Natural killer cell (primary cell): ENCODE measurements around the gene HIVEP3. TPM values are rescaled to one million over a fixed set of nuclear protein-coding genes. Genes with fewer than 3 reads are reported as not detected.

Experiments
- ATAC-seq, 3 donors: fragments of 150-1000 bp in 2 of 3; fragments of 200-7000 bp in 1 of 3; cut with Tn5 transposase; 1 replicate in 1 of 3; 2 replicates in 2 of 3; pipeline ENCODE4 v1.10.0; 2021; ENCODE audit warnings: mild to moderate bottlenecking in 2 of 3, moderate library complexity in 2 of 3
- DNase-seq, 2 donors: peaks; one replicate each; pipeline versions ENCODE4 v3.0.0 to v3.0.0-alpha.2; 2013 to 2021; ENCODE audit warnings: mixed read lengths in 1 of 2
- H3K27ac ChIP-seq: one replicate; pipeline ENCODE4 v1.5.1; 2013; ENCODE audit warnings: mild to moderate bottlenecking, low read length
- H3K27me3 ChIP-seq: one replicate; pipeline ENCODE4 v1.6.1; 2013; ENCODE audit warnings: low read length; ENCODE audit not compliant: control insufficient read depth, insufficient read depth
- H3K36me3 ChIP-seq: one replicate; pipeline ENCODE4 v1.6.1; 2013; ENCODE audit warnings: low read length; ENCODE audit not compliant: control insufficient read depth, insufficient read depth
- H3K4me1 ChIP-seq: one replicate; pipeline ENCODE4 v1.6.1; 2013; ENCODE audit warnings: low read length; ENCODE audit not compliant: control insufficient read depth, insufficient read depth
- H3K4me3 ChIP-seq: one replicate; pipeline ENCODE4 v1.5.1; 2013; ENCODE audit warnings: low read length
- H3K9me3 ChIP-seq: one replicate; pipeline ENCODE4 v1.6.1; 2013; ENCODE audit warnings: low read length; ENCODE audit not compliant: control insufficient read depth, insufficient read depth
- H3K27ac Mint-ChIP-seq, 2 donors: one replicate each; pipeline ENCODE4 v1.8.0; 2022; ENCODE audit warnings: mild to moderate bottlenecking in 2 of 2, mixed read lengths in 2 of 2, moderate library complexity in 1 of 2
- H3K27me3 Mint-ChIP-seq, 2 donors: one replicate each; pipeline ENCODE4 v1.8.0; 2022; ENCODE audit warnings: low read depth in 2 of 2, mixed read lengths in 2 of 2
- H3K36me3 Mint-ChIP-seq: one replicate; pipeline ENCODE4 v1.8.0; 2022; ENCODE audit warnings: mixed read lengths
- H3K4me1 Mint-ChIP-seq, 2 donors: one replicate each; pipeline ENCODE4 v1.8.0; 2022; ENCODE audit warnings: mixed read lengths in 2 of 2
- H3K4me3 Mint-ChIP-seq: one replicate; pipeline ENCODE4 v1.8.0; 2022; ENCODE audit warnings: mild to moderate bottlenecking, moderate library complexity, mixed read lengths
- H3K9me3 Mint-ChIP-seq, 2 donors: one replicate each; pipeline ENCODE4 v1.8.0; 2022; ENCODE audit warnings: mixed read lengths in 2 of 2
- CTCF ChIP-seq: fragments of 200-600 bp; IDR thresholded peaks from one replicate; pipeline ENCODE4 v1.8.0; 2022; ENCODE audit warnings: antibody characterized with exemption
- WGBS: methylation state at CpG from one replicate; pipeline ENCODE4 v1.1.7; 2013; ENCODE audit warnings: missing lambda C conversion rate; ENCODE audit not compliant: insufficient coverage; 5-methylcytosine and 5-hydroxymethylcytosine counted together
- intact Hi-C: fragments of 100-400 bp; cut with micrococcal nuclease; formaldehyde crosslinking; loops from one replicate; pipeline ENCODE4 v1.14.2; 2022
- total RNA-seq, 4 donors: library from RNA; stranded (reverse); fragments of 120-200 nt in 1 of 4; gene quantifications; one replicate each; pipeline versions ENCODE4 v1.2.3 to v1.2.4, GENCODE V29; 2013 to 2022

HIVEP3 gene
- total RNA-seq, 3 donors from 2014 or later (not counting 1 experiment from before 2014, with no cell fraction given): 26.2 to 35.2 (median 29.8) TPM

GRCh38 chr1:41805771-41806471 is 112.8 kb downstream of the HIVEP3 start:
- H3K9me3 ChIP-seq: no peaks in the 10 kb centered on the region
- WGBS: 70% methylated on average over 6 of the region's 8 CpGs
- peaks cover 79 to 80% of the 10 kb centered on the region in 2 donors for H3K4me1 Mint-ChIP-seq
- H3K27me3 Mint-ChIP-seq: no peaks in the 10 kb centered on the region
- peak overlapping the region; percentile 66 for H3K27ac ChIP-seq
- intact Hi-C loops: loop anchor here (10.0 kb wide), 1 partner anchor 229 kb away; no protein-coding TSS in a partner anchor
- no peaks in the 10 kb centered on the region for H3K36me3 Mint-ChIP-seq
- H3K36me3 ChIP-seq: no peaks in the 10 kb centered on the region
- peak in 1 of 2 donors; percentile 40 for DNase-seq
- ATAC-seq: no peak
- H3K4me1 ChIP-seq: peaks cover 78% of the 10 kb centered on the region
- H3K4me3 Mint-ChIP-seq: peak overlapping the region; percentile 67
- no peaks in the 10 kb centered on the region for H3K27me3 ChIP-seq
- no peak for TF ChIP-seq CTCF
- H3K27ac Mint-ChIP-seq: peak overlapping the region; percentile 90 to 99
- no peaks in the 10 kb centered on the region for H3K9me3 Mint-ChIP-seq
- no peak overlapping the region for H3K4me3 ChIP-seq

GRCh38 chr1:41804176-41804575 is 114.5 kb downstream of the HIVEP3 start:
- Mint-ChIP-seq H3K27ac (peak overlapping the region; percentile 91 to 99), H3K4me3 (peak overlapping the region; percentile 76), H3K4me1 (peaks cover 82 to 88% of the 10 kb centered on the region in 2 donors), H3K27me3 (no peaks in the 10 kb centered on the region), H3K9me3 (no peaks in the 10 kb centered on the region), H3K36me3 (no peaks in the 10 kb centered on the region)
- peak overlapping the region; percentile 89 for H3K27ac ChIP-seq
- peaks cover 93% of the 10 kb centered on the region for H3K4me1 ChIP-seq
- 5% methylated on average over 5 of the region's 5 CpGs for WGBS
- no peaks in the 10 kb centered on the region for H3K27me3 ChIP-seq
- no peak for TF ChIP-seq CTCF
- DNase-seq (peak; percentile 41 to 62), ATAC-seq (peak; percentile 35 to 48 (median 38))
- no peak overlapping the region for H3K4me3 ChIP-seq
- H3K36me3 ChIP-seq: no peaks in the 10 kb centered on the region
- intact Hi-C loops: loop anchor here (5.0 to 10.0 kb wide), 3 partner anchors 52 to 231 kb away; no protein-coding TSS in a partner anchor
- no peaks in the 10 kb centered on the region for H3K9me3 ChIP-seq

DNA sequence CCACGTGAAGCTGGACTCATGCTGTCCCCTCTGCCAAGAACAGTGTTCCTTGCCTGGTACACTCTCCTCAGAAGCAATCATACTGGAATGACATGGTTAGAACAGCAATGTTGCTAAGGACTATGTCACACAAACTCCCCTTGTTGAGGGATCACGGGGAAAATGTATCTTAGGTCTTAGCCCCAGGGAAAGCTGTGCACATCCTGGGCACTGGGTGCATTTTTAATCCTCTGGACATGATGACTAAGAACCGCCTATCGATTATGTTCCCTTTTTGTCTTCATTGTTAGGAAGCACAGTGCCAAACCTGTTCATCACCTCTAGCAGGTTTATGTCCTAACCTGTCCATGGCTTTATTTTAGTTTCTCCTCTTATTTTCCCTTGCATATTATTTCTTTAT is 115.1 kb downstream of the HIVEP3 start:
- peak overlapping the region; percentile 91 to 99 for H3K27ac Mint-ChIP-seq
- DNase-seq: no peak
- Histone ChIP-seq H3K36me3 (no peaks in the 10 kb centered on the region), H3K27ac (peak overlapping the region; percentile 89), H3K9me3 (no peaks in the 10 kb centered on the region), H3K4me1 (peaks cover 95% of the 10 kb centered on the region), H3K27me3 (no peaks in the 10 kb centered on the region), H3K4me3 (no peak overlapping the region)
- intact Hi-C loops: loop anchor here (2.0 to 10.0 kb wide), 4 partner anchors 51 to 231 kb away; no protein-coding TSS in a partner anchor
- H3K4me1 Mint-ChIP-seq: peaks cover 86 to 94% of the 10 kb centered on the region in 2 donors
- no peak for ATAC-seq
- WGBS: 48% methylated on average over 4 of the region's 4 CpGs
- TF ChIP-seq CTCF: no peak
- H3K27me3 Mint-ChIP-seq: no peaks in the 10 kb centered on the region
- peak overlapping the region; percentile 85 for H3K4me3 Mint-ChIP-seq
- no peaks in the 10 kb centered on the region for H3K9me3 Mint-ChIP-seq
- no peaks in the 10 kb centered on the region for H3K36me3 Mint-ChIP-seq
